IMR-90 (cell line): ENCODE measurements around the gene CENPM. TPM values are rescaled to one million over a fixed set of nuclear protein-coding genes. Genes with fewer than 3 reads are reported as not detected.

ENCODE experiments used
- ATAC-seq: fragments of 200-7000 bp; cut with Tn5 transposase; 2 replicates; pipeline ENCODE4 v1.9.1; 2020; ENCODE audit warnings: low read depth, mild to moderate bottlenecking, moderate library complexity
- BruUV-seq: library from RNA; stranded (reverse); fragments of 400-500 nt; replicated peaks from 2 replicates; lab custom pipeline; 2021; lab: Mats Ljungman, UMichigan
- CTCF ChIA-PET: fragments of 300-600 bp; formaldehyde crosslinking; extraction: SDS; loops from one replicate; lab custom pipeline; 2021; ENCODE audit warnings: antibody characterized with exemption; lab: Yijun Ruan, JAX
- POLR2A ChIA-PET: fragments of 300-600 bp; sonication (Branson Sonifier 250); formaldehyde crosslinking; loops from one replicate; lab custom pipeline; 2022; ENCODE audit warnings: antibody characterized with exemption; ENCODE audit not compliant: unreplicated experiment; lab: Charles Lee
- DNase-seq: peaks from one replicate; pipeline ENCODE4 v3.0.0; 2013
- H2AFZ ChIP-seq: replicated peaks from 2 replicates; pipeline ENCODE3; 2013; ENCODE audit warnings: low read length, mild to moderate bottlenecking; ENCODE audit not compliant: poor library complexity
- H2AK5ac ChIP-seq: 2 replicates; pipeline ENCODE4 v1.6.1; 2013; ENCODE audit warnings: low read depth, low read length, inconsistent platforms
- H2AK9ac ChIP-seq: replicated peaks from 2 replicates; pipeline ENCODE3; 2013; ENCODE audit warnings: mild to moderate bottlenecking, low read depth, low read length, moderate library complexity; ENCODE audit not compliant: poor library complexity
- H2BK120ac ChIP-seq: 2 replicates; pipeline ENCODE4 v1.6.1; 2013; ENCODE audit warnings: low read depth, low read length, inconsistent platforms
- H2BK15ac ChIP-seq: 3 replicates; pipeline ENCODE4 v1.6.1; 2013; ENCODE audit warnings: low read depth, low read length, inconsistent platforms
- H2BK20ac ChIP-seq: 2 replicates; pipeline ENCODE4 v1.6.1; 2013; ENCODE audit warnings: low read depth, mild to moderate bottlenecking, inconsistent platforms, low read length, moderate library complexity
- H2BK5ac ChIP-seq: 2 replicates; pipeline ENCODE4 v1.6.1; 2013; ENCODE audit warnings: mild to moderate bottlenecking, low read depth, low read length, inconsistent platforms; ENCODE audit not compliant: poor library complexity, severe bottlenecking
- H3K14ac ChIP-seq: replicated peaks from 2 replicates; pipeline ENCODE4 v1.6.1; 2013; ENCODE audit warnings: low read depth, low read length, inconsistent platforms
- H3K18ac ChIP-seq: 2 replicates; pipeline ENCODE4 v1.6.1; 2013; ENCODE audit warnings: low read depth, low read length, control low read depth
- H3K23ac ChIP-seq: 2 replicates; pipeline ENCODE4 v1.6.1; 2013; ENCODE audit warnings: low read depth, low read length, inconsistent platforms
- H3K27ac ChIP-seq: 2 replicates; pipeline ENCODE4 v1.5.1; 2013; ENCODE audit warnings: mild to moderate bottlenecking, control low read depth, low read length; ENCODE audit not compliant: insufficient read depth
- H3K27me3 ChIP-seq: 2 replicates; pipeline ENCODE4 v1.6.1; 2013; ENCODE audit warnings: low read length; ENCODE audit not compliant: control insufficient read depth, insufficient read depth
- H3K36me3 ChIP-seq: 2 replicates; pipeline ENCODE4 v1.6.1; 2013; ENCODE audit warnings: low read length, mixed read lengths; ENCODE audit not compliant: control insufficient read depth, insufficient read depth
- H3K4ac ChIP-seq: 2 replicates; pipeline ENCODE4 v1.6.1; 2013; ENCODE audit warnings: low read depth, low read length, inconsistent platforms
- H3K4me1 ChIP-seq: 2 replicates; pipeline ENCODE4 v1.6.1; 2013; ENCODE audit warnings: low read length, mixed read lengths; ENCODE audit not compliant: control insufficient read depth, insufficient read depth
- H3K4me2 ChIP-seq: 2 replicates; pipeline ENCODE4 v1.6.1; 2013; ENCODE audit warnings: low read depth, mild to moderate bottlenecking, control low read depth, low read length, moderate library complexity
- H3K4me3 ChIP-seq: 2 replicates; pipeline ENCODE4 v1.5.1; 2013; ENCODE audit warnings: low read depth, mild to moderate bottlenecking, control low read depth, low read length, moderate library complexity; ENCODE audit not compliant: insufficient read depth
- H3K56ac ChIP-seq: 2 replicates; pipeline ENCODE4 v1.6.1; 2013; ENCODE audit warnings: low read length, inconsistent platforms; ENCODE audit not compliant: insufficient read depth; ENCODE audit errors: extremely low read depth
- H3K79me1 ChIP-seq, 2 experiments: 2 replicates each; pipeline ENCODE4 v1.6.1; 2013; ENCODE audit warnings: low read length in 2 of 2, inconsistent platforms in 1 of 2, low read depth in 1 of 2
- H3K9ac ChIP-seq: 2 replicates; pipeline ENCODE4 v1.6.1; 2013; ENCODE audit warnings: low read depth, low read length, control low read depth
- H3K9me1 ChIP-seq: 2 replicates; pipeline ENCODE4 v1.6.1; 2013; ENCODE audit warnings: low read length, inconsistent platforms; ENCODE audit not compliant: insufficient read depth
- H3K9me3 ChIP-seq: 2 replicates; pipeline ENCODE4 v1.6.1; 2013; ENCODE audit warnings: low read length; ENCODE audit not compliant: control insufficient read depth, insufficient read depth
- H4K20me1 ChIP-seq: 2 replicates; pipeline ENCODE4 v1.6.1; 2013; ENCODE audit warnings: low read length, inconsistent platforms; ENCODE audit not compliant: insufficient read depth
- H4K5ac ChIP-seq: 2 replicates; pipeline ENCODE4 v1.6.1; 2013; ENCODE audit warnings: mild to moderate bottlenecking, low read depth, low read length, control low read depth
- H4K8ac ChIP-seq, 2 experiments: 2 replicates each; pipeline ENCODE4 v1.6.1; 2013; ENCODE audit warnings: low read depth in 2 of 2, low read length in 2 of 2, control low read depth in 1 of 2, inconsistent platforms in 1 of 2
- H4K91ac ChIP-seq: 2 replicates; pipeline ENCODE4 v1.6.1; 2013; ENCODE audit warnings: low read depth, low read length, inconsistent platforms; ENCODE audit not compliant: insufficient read depth
- CEBPB ChIP-seq: IDR thresholded peaks from 2 replicates; pipeline ENCODE4 v1.6.1; 2012; ENCODE audit warnings: low read depth, low read length, improper control_type of control experiment
- MAFK ChIP-seq: IDR thresholded peaks from 2 replicates; pipeline ENCODE4 v1.6.1; 2012; ENCODE audit warnings: low read depth, low read length, improper control_type of control experiment
- MAZ ChIP-seq: IDR thresholded peaks from 2 replicates; pipeline ENCODE4 v1.6.1; 2012; ENCODE audit warnings: low read depth, mild to moderate bottlenecking, low read length, improper control_type of control experiment, moderate library complexity, borderline replicate concordance
- MXI1 ChIP-seq: IDR thresholded peaks from 2 replicates; pipeline ENCODE4 v1.6.1; 2012; ENCODE audit warnings: low read depth, mild to moderate bottlenecking, low read length, moderate library complexity, borderline replicate concordance
- NFE2L2 ChIP-seq: fragments of 150-350 bp; IDR thresholded peaks from 2 replicates; pipeline ENCODE4 v1.6.1; 2016; ENCODE audit warnings: low read depth, mild to moderate bottlenecking, low read length
- RAD21 ChIP-seq: IDR thresholded peaks from 2 replicates; pipeline ENCODE4 v1.6.1; 2012; ENCODE audit warnings: low read length, improper control_type of control experiment
- RCOR1 ChIP-seq: IDR thresholded peaks from 2 replicates; pipeline ENCODE4 v1.6.1; 2012; ENCODE audit warnings: mild to moderate bottlenecking, low read length, improper control_type of control experiment; ENCODE audit not compliant: insufficient replicate concordance
- RFX5 ChIP-seq: IDR thresholded peaks from 2 replicates; pipeline ENCODE4 v1.8.0; 2012; ENCODE audit warnings: low read depth, mild to moderate bottlenecking, low read length, moderate library complexity
- SMC3 ChIP-seq: fragments of 150-350 bp; IDR thresholded peaks from 2 replicates; pipeline ENCODE4 v1.6.1; 2016; ENCODE audit warnings: low read depth, mild to moderate bottlenecking, antibody characterized with exemption, low read length, moderate library complexity
- WGBS, 2 experiments: methylation state at CpG; one replicate each; pipeline versions ENCODE4 v1.1.5 to v1.1.7; 2013; ENCODE audit warnings: missing lambda C conversion rate in 2 of 2; ENCODE audit not compliant: insufficient read length in 1 of 2; ENCODE audit errors: extremely low coverage in 2 of 2; 5-methylcytosine and 5-hydroxymethylcytosine counted together
- dilution Hi-C: fragments of 300-500 bp; cut with HindIII; formaldehyde crosslinking; loops from one replicate; pipeline ENCODE4 v1.14.3; 2018; ENCODE audit warnings: low sequenced_read_pairs; ENCODE audit not compliant: unreplicated experiment
- in situ Hi-C: fragments of 300-500 bp; cut with MboI; formaldehyde crosslinking; loops from 3 replicates; pipeline ENCODE4 v1.14.3; 2019; ENCODE audit warnings: low sequenced_read_pairs, inconsistent platforms, mixed read lengths
- intact Hi-C: fragments of 100-400 bp; cut with micrococcal nuclease; formaldehyde crosslinking; loops from 2 replicates; pipeline ENCODE4 v1.10.0; 2022
- polyA plus RNA-seq, 3 experiments: library from polyadenylated mRNA; depleted of rRNA; stranded (reverse); fragments of >200 nt; gene quantifications; 2 replicates each; pipeline ENCODE4 v1.2.3, GENCODE V29; 2012; ENCODE audit warnings: low replicate concordance in 1 of 3
- total RNA-seq: library from RNA; depleted of rRNA; stranded (reverse); fragments of >200 nt; gene quantifications from 2 replicates; pipeline ENCODE4 v1.2.3, GENCODE V29; 2012
- TF ChIP-seq, protein P1 (sequence below): fragments of 150-350 bp; IDR thresholded peaks from 2 replicates; pipeline ENCODE4 v1.6.1; 2017; ENCODE audit warnings: mild to moderate bottlenecking, antibody characterized with exemption, low read length, low read depth
- TF ChIP-seq, protein P2 (sequence below): conservative IDR thresholded peaks from 2 replicates; pipeline ENCODE4 v1.5.1; 2012; ENCODE audit warnings: mild to moderate bottlenecking, low read depth, low read length, improper control_type of control experiment
- TF ChIP-seq, protein P3 (sequence below): fragments of 150-350 bp; IDR thresholded peaks from 2 replicates; pipeline ENCODE4 v1.6.1; 2016; ENCODE audit warnings: low read depth, mild to moderate bottlenecking, low read length, moderate library complexity, borderline replicate concordance

CENPM gene
- total and polyA plus RNA-seq, 2 of the 4 experiments (the other 2 are of a cell fraction), result 18.1 to 20.1 TPM

DNA sequence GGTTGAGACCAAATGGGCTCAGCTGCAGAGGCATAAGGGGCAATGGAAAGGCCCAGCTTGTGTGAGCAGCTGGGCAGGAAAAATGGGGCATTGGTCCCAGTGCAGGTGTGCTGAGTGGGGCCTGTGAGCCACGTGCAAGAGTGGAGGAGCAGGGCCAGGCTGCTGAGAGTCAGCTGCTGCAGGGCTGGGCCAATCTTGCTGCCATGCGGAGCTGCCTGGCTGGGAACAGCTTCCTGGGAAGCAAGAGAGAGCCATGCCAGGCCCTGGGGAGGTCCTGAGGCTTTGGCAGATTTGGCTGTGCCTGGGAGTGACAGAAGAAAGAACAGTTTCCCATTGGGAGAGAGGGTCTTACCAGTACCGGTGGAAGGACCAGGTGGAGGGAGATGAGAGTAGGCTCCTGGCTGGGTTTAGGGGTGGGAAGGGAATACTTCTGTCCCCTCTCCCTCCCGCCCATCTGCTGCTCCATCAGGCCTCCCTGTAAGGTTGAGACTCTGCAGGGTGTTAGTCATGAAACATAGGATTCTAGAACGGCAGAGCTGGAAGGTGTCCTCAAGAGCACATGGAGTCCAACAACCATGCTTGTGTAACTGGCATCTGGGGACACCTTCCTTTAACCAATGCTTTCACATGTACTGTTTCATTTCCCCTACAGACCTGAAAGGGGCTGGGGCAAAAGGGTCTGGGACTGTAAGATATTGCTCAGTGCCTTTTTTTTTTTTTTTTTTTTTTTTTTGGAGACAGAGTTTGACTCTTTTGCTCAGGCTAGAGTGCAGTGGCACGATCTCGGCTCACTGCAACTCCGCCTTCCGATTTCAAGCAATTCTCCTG, 32.7 kb upstream of the CENPM start (continued):
- no peak for TF ChIP-seq CEBPB

DNA sequence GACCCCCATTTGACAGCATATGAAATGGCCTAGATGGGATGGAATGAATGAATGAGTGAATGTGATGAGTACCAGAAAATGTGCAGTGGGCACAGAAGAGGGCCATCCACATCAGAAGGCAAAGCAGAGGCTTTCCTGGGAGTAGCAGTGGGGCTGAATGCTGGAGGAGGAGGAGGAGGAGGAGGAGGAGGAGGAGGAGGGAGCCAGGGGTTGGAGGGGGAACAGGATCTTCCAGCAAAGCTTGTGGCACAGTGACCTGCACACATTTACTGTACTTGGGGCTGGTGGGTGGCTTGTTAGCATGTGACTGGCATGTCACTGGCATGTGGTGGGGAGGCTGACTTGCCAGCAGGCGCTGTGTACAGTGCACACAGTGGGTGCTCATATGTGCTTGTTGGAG, 31.8 kb upstream of the CENPM start:
- Histone ChIP-seq H3K23ac (no peak overlapping the region), H2BK120ac (no peak overlapping the region), H4K91ac (no peak overlapping the region), H4K5ac (no peak overlapping the region), H3K9me3 (no peaks in the 10 kb centered on the region), H3K14ac (no peak overlapping the region), H2AK9ac (no peak overlapping the region), H2BK15ac (no peak overlapping the region), H3K79me1 (no peaks in the 10 kb centered on the region), H3K4me3 (no peak overlapping the region), H3K9me1 (no peaks in the 10 kb centered on the region), H4K20me1 (no peaks in the 10 kb centered on the region), H3K4me2 (no peak overlapping the region), H3K27ac (no peak overlapping the region), H4K8ac (no peak overlapping the region), H3K56ac (no peak overlapping the region), H2AK5ac (no peak overlapping the region), H2BK5ac (no peak overlapping the region), H3K9ac (no peak overlapping the region), H2BK20ac (no peak overlapping the region), H2AFZ (no peak overlapping the region), H3K36me3 (no peaks in the 10 kb centered on the region), H3K4ac (no peak overlapping the region), H3K18ac (no peak overlapping the region), H3K4me1 (no peaks in the 10 kb centered on the region; the same call in 1 of the 2 replicates), H3K27me3 (peaks cover 57% of the 10 kb centered on the region)
- no peak for DNase-seq
- CTCF ChIA-PET, result no interaction called here
- no peak for ATAC-seq
- in situ Hi-C loops (no loop called here), intact Hi-C loops (no loop called here), dilution Hi-C loops (no loop called here)
- BruUV-seq, result no TSS peak
- POLR2A ChIA-PET, result no interaction called here
- no CpG with 5 or more reads among the region's 1 CpG for WGBS, 2 experiments
- TF ChIP-seq, protein P1, sequence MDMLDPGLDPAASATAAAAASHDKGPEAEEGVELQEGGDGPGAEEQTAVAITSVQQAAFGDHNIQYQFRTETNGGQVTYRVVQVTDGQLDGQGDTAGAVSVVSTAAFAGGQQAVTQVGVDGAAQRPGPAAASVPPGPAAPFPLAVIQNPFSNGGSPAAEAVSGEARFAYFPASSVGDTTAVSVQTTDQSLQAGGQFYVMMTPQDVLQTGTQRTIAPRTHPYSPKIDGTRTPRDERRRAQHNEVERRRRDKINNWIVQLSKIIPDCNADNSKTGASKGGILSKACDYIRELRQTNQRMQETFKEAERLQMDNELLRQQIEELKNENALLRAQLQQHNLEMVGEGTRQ, result no peak
- TF ChIP-seq MAZ (no peak), RCOR1 (no peak), RFX5 (no peak), SMC3 (no peak), CEBPB (no peak), RAD21 (no peak), MAFK (no peak), MXI1 (no peak), NFE2L2 (no peak)
- TF ChIP-seq, protein P2, sequence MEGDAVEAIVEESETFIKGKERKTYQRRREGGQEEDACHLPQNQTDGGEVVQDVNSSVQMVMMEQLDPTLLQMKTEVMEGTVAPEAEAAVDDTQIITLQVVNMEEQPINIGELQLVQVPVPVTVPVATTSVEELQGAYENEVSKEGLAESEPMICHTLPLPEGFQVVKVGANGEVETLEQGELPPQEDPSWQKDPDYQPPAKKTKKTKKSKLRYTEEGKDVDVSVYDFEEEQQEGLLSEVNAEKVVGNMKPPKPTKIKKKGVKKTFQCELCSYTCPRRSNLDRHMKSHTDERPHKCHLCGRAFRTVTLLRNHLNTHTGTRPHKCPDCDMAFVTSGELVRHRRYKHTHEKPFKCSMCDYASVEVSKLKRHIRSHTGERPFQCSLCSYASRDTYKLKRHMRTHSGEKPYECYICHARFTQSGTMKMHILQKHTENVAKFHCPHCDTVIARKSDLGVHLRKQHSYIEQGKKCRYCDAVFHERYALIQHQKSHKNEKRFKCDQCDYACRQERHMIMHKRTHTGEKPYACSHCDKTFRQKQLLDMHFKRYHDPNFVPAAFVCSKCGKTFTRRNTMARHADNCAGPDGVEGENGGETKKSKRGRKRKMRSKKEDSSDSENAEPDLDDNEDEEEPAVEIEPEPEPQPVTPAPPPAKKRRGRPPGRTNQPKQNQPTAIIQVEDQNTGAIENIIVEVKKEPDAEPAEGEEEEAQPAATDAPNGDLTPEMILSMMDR, result no peak
- TF ChIP-seq, protein P3, sequence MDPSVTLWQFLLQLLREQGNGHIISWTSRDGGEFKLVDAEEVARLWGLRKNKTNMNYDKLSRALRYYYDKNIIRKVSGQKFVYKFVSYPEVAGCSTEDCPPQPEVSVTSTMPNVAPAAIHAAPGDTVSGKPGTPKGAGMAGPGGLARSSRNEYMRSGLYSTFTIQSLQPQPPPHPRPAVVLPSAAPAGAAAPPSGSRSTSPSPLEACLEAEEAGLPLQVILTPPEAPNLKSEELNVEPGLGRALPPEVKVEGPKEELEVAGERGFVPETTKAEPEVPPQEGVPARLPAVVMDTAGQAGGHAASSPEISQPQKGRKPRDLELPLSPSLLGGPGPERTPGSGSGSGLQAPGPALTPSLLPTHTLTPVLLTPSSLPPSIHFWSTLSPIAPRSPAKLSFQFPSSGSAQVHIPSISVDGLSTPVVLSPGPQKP, result no peak
